IMR-90 (cell line): Measurements from ENCODE around the gene EEF1G. TPM values are rescaled to one million over a fixed set of nuclear protein-coding genes. Genes with fewer than 3 reads are reported as not detected.
A peak's percentile ranks its signal among the peaks of the same experiment; 100 is the strongest.

Source experiments
- ATAC-seq: fragments of 200-7000 bp; cut with Tn5 transposase; 2 replicates; pipeline ENCODE4 v1.9.1; 2020; ENCODE audit warnings: low read depth, mild to moderate bottlenecking, moderate library complexity
- BruUV-seq: library from RNA; stranded (reverse); fragments of 400-500 nt; replicated peaks from 2 replicates; lab custom pipeline; 2021; lab: Mats Ljungman, UMichigan
- CTCF ChIA-PET: fragments of 300-600 bp; formaldehyde crosslinking; extraction: SDS; loops from one replicate; lab custom pipeline; 2021; ENCODE audit warnings: antibody characterized with exemption; lab: Yijun Ruan, JAX
- POLR2A ChIA-PET: fragments of 300-600 bp; sonication (Branson Sonifier 250); formaldehyde crosslinking; loops from one replicate; lab custom pipeline; 2022; ENCODE audit warnings: antibody characterized with exemption; ENCODE audit not compliant: unreplicated experiment; lab: Charles Lee
- DNase-seq: peaks from one replicate; pipeline ENCODE4 v3.0.0; 2013
- H2AFZ ChIP-seq: replicated peaks from 2 replicates; pipeline ENCODE3; 2013; ENCODE audit warnings: low read length, mild to moderate bottlenecking; ENCODE audit not compliant: poor library complexity
- H2AK5ac ChIP-seq: 2 replicates; pipeline ENCODE4 v1.6.1; 2013; ENCODE audit warnings: low read depth, low read length, inconsistent platforms
- H2AK9ac ChIP-seq: replicated peaks from 2 replicates; pipeline ENCODE3; 2013; ENCODE audit warnings: mild to moderate bottlenecking, low read depth, low read length, moderate library complexity; ENCODE audit not compliant: poor library complexity
- H2BK120ac ChIP-seq: 2 replicates; pipeline ENCODE4 v1.6.1; 2013; ENCODE audit warnings: low read depth, low read length, inconsistent platforms
- H2BK15ac ChIP-seq: 3 replicates; pipeline ENCODE4 v1.6.1; 2013; ENCODE audit warnings: low read depth, low read length, inconsistent platforms
- H2BK20ac ChIP-seq: 2 replicates; pipeline ENCODE4 v1.6.1; 2013; ENCODE audit warnings: low read depth, mild to moderate bottlenecking, inconsistent platforms, low read length, moderate library complexity
- H2BK5ac ChIP-seq: 2 replicates; pipeline ENCODE4 v1.6.1; 2013; ENCODE audit warnings: mild to moderate bottlenecking, low read depth, low read length, inconsistent platforms; ENCODE audit not compliant: poor library complexity, severe bottlenecking
- H3K14ac ChIP-seq: replicated peaks from 2 replicates; pipeline ENCODE4 v1.6.1; 2013; ENCODE audit warnings: low read depth, low read length, inconsistent platforms
- H3K18ac ChIP-seq: 2 replicates; pipeline ENCODE4 v1.6.1; 2013; ENCODE audit warnings: low read depth, low read length, control low read depth
- H3K23ac ChIP-seq: 2 replicates; pipeline ENCODE4 v1.6.1; 2013; ENCODE audit warnings: low read depth, low read length, inconsistent platforms
- H3K27ac ChIP-seq: 2 replicates; pipeline ENCODE4 v1.5.1; 2013; ENCODE audit warnings: mild to moderate bottlenecking, control low read depth, low read length; ENCODE audit not compliant: insufficient read depth
- H3K27me3 ChIP-seq: 2 replicates; pipeline ENCODE4 v1.6.1; 2013; ENCODE audit warnings: low read length; ENCODE audit not compliant: control insufficient read depth, insufficient read depth
- H3K36me3 ChIP-seq: 2 replicates; pipeline ENCODE4 v1.6.1; 2013; ENCODE audit warnings: low read length, mixed read lengths; ENCODE audit not compliant: control insufficient read depth, insufficient read depth
- H3K4ac ChIP-seq: 2 replicates; pipeline ENCODE4 v1.6.1; 2013; ENCODE audit warnings: low read depth, low read length, inconsistent platforms
- H3K4me1 ChIP-seq: 2 replicates; pipeline ENCODE4 v1.6.1; 2013; ENCODE audit warnings: low read length, mixed read lengths; ENCODE audit not compliant: control insufficient read depth, insufficient read depth
- H3K4me2 ChIP-seq: 2 replicates; pipeline ENCODE4 v1.6.1; 2013; ENCODE audit warnings: low read depth, mild to moderate bottlenecking, control low read depth, low read length, moderate library complexity
- H3K4me3 ChIP-seq: 2 replicates; pipeline ENCODE4 v1.5.1; 2013; ENCODE audit warnings: low read depth, mild to moderate bottlenecking, control low read depth, low read length, moderate library complexity; ENCODE audit not compliant: insufficient read depth
- H3K56ac ChIP-seq: 2 replicates; pipeline ENCODE4 v1.6.1; 2013; ENCODE audit warnings: low read length, inconsistent platforms; ENCODE audit not compliant: insufficient read depth; ENCODE audit errors: extremely low read depth
- H3K79me1 ChIP-seq, 2 experiments: 2 replicates each; pipeline ENCODE4 v1.6.1; 2013; ENCODE audit warnings: low read length in 2 of 2, inconsistent platforms in 1 of 2, low read depth in 1 of 2
- H3K9ac ChIP-seq: 2 replicates; pipeline ENCODE4 v1.6.1; 2013; ENCODE audit warnings: low read depth, low read length, control low read depth
- H3K9me1 ChIP-seq: 2 replicates; pipeline ENCODE4 v1.6.1; 2013; ENCODE audit warnings: low read length, inconsistent platforms; ENCODE audit not compliant: insufficient read depth
- H3K9me3 ChIP-seq: 2 replicates; pipeline ENCODE4 v1.6.1; 2013; ENCODE audit warnings: low read length; ENCODE audit not compliant: control insufficient read depth, insufficient read depth
- H4K20me1 ChIP-seq: 2 replicates; pipeline ENCODE4 v1.6.1; 2013; ENCODE audit warnings: low read length, inconsistent platforms; ENCODE audit not compliant: insufficient read depth
- H4K5ac ChIP-seq: 2 replicates; pipeline ENCODE4 v1.6.1; 2013; ENCODE audit warnings: mild to moderate bottlenecking, low read depth, low read length, control low read depth
- H4K8ac ChIP-seq, 2 experiments: 2 replicates each; pipeline ENCODE4 v1.6.1; 2013; ENCODE audit warnings: low read depth in 2 of 2, low read length in 2 of 2, control low read depth in 1 of 2, inconsistent platforms in 1 of 2
- H4K91ac ChIP-seq: 2 replicates; pipeline ENCODE4 v1.6.1; 2013; ENCODE audit warnings: low read depth, low read length, inconsistent platforms; ENCODE audit not compliant: insufficient read depth
- BHLHE40 ChIP-seq: fragments of 150-350 bp; IDR thresholded peaks from 2 replicates; pipeline ENCODE4 v1.6.1; 2016; ENCODE audit warnings: mild to moderate bottlenecking, low read depth, low read length
- CHD1 ChIP-seq: IDR thresholded peaks from 2 replicates; pipeline ENCODE4 v1.6.1; 2012; ENCODE audit warnings: low read depth, low read length, improper control_type of control experiment
- CTCF ChIP-seq: conservative IDR thresholded peaks from 2 replicates; pipeline ENCODE4 v1.5.1; 2012; ENCODE audit warnings: mild to moderate bottlenecking, low read depth, low read length, improper control_type of control experiment
- MAFK ChIP-seq: IDR thresholded peaks from 2 replicates; pipeline ENCODE4 v1.6.1; 2012; ENCODE audit warnings: low read depth, low read length, improper control_type of control experiment
- MAZ ChIP-seq: IDR thresholded peaks from 2 replicates; pipeline ENCODE4 v1.6.1; 2012; ENCODE audit warnings: low read depth, mild to moderate bottlenecking, low read length, improper control_type of control experiment, moderate library complexity, borderline replicate concordance
- POLR2A ChIP-seq: IDR thresholded peaks from 2 replicates; pipeline ENCODE4 v1.6.1; 2012; ENCODE audit warnings: mild to moderate bottlenecking, low read depth, low read length
- RAD21 ChIP-seq: IDR thresholded peaks from 2 replicates; pipeline ENCODE4 v1.6.1; 2012; ENCODE audit warnings: low read length, improper control_type of control experiment
- SMC3 ChIP-seq: fragments of 150-350 bp; IDR thresholded peaks from 2 replicates; pipeline ENCODE4 v1.6.1; 2016; ENCODE audit warnings: low read depth, mild to moderate bottlenecking, antibody characterized with exemption, low read length, moderate library complexity
- WGBS, 2 experiments: methylation state at CpG; one replicate each; pipeline versions ENCODE4 v1.1.5 to v1.1.7; 2013; ENCODE audit warnings: missing lambda C conversion rate in 2 of 2; ENCODE audit not compliant: insufficient read length in 1 of 2; ENCODE audit errors: extremely low coverage in 2 of 2; 5-methylcytosine and 5-hydroxymethylcytosine counted together
- dilution Hi-C: fragments of 300-500 bp; cut with HindIII; formaldehyde crosslinking; loops from one replicate; pipeline ENCODE4 v1.14.3; 2018; ENCODE audit warnings: low sequenced_read_pairs; ENCODE audit not compliant: unreplicated experiment
- in situ Hi-C: fragments of 300-500 bp; cut with MboI; formaldehyde crosslinking; loops from 3 replicates; pipeline ENCODE4 v1.14.3; 2019; ENCODE audit warnings: low sequenced_read_pairs, inconsistent platforms, mixed read lengths
- intact Hi-C: fragments of 100-400 bp; cut with micrococcal nuclease; formaldehyde crosslinking; loops from 2 replicates; pipeline ENCODE4 v1.10.0; 2022
- polyA plus RNA-seq, 3 experiments: library from polyadenylated mRNA; depleted of rRNA; stranded (reverse); fragments of >200 nt; gene quantifications; 2 replicates each; pipeline ENCODE4 v1.2.3, GENCODE V29; 2012; ENCODE audit warnings: low replicate concordance in 1 of 3
- total RNA-seq: library from RNA; depleted of rRNA; stranded (reverse); fragments of >200 nt; gene quantifications from 2 replicates; pipeline ENCODE4 v1.2.3, GENCODE V29; 2012
- TF ChIP-seq, protein P1 (sequence below): fragments of 150-350 bp; IDR thresholded peaks from 2 replicates; pipeline ENCODE4 v1.6.1; 2016; ENCODE audit warnings: low read depth, mild to moderate bottlenecking, low read length, moderate library complexity, borderline replicate concordance
- TF ChIP-seq, protein P2 (sequence below): fragments of 150-350 bp; IDR thresholded peaks from 2 replicates; pipeline ENCODE4 v1.6.1; 2017; ENCODE audit warnings: mild to moderate bottlenecking, antibody characterized with exemption, low read length, low read depth

EEF1G gene
- total and polyA plus RNA-seq, 2 of the 4 experiments (the other 2 are of a cell fraction) = 1,684 to 1,857 TPM

- peaks cover 16 to 21% of the 10 kb centered on the region in 2 experiments for H3K79me1 ChIP-seq
- intact Hi-C loops = loop anchor here (5.0 kb wide), 1 partner anchor 250 kb away; no protein-coding TSS in a partner anchor
- peaks cover 10% of the 10 kb centered on the region for H3K4me1 ChIP-seq
- ATAC-seq (peak; percentile 90), DNase-seq (peak; percentile 63)
- H3K4me3 ChIP-seq = peak within 1 kb of the TSS; percentile 78
- dilution Hi-C loops = no loop called here
- peak within 1 kb of the TSS; percentile 91 for H2AK9ac ChIP-seq
- no TSS peak for BruUV-seq
- ChIA-PET POLR2A (no interaction called here), CTCF (interaction anchor here (0.6 to 1.9 kb wide), 6 partner anchors 9 to 53 kb away, joined by 3 to 4 read pairs (median 3); partner anchors contain the start of genes B3GAT3, C11orf98, CSKMT and TUT1)
- in situ Hi-C loops = no loop called here
- no peaks in the 10 kb centered on the region for H3K9me3 ChIP-seq
- peaks cover 35% of the 10 kb centered on the region for H3K36me3 ChIP-seq
- TF ChIP-seq POLR2A (no peak), MAFK (peak; percentile 33; the same call in 1 of the 2 replicates), CTCF (peak; percentile 99), BHLHE40 (no peak), MAZ (peak; percentile 70; the same call in 1 of the 2 replicates), CHD1 (no peak), RAD21 (peak; percentile 36; the same call in 1 of the 2 replicates), SMC3 (peak; percentile 37; the same call in 1 of the 2 replicates)
- TF ChIP-seq, protein P1, sequence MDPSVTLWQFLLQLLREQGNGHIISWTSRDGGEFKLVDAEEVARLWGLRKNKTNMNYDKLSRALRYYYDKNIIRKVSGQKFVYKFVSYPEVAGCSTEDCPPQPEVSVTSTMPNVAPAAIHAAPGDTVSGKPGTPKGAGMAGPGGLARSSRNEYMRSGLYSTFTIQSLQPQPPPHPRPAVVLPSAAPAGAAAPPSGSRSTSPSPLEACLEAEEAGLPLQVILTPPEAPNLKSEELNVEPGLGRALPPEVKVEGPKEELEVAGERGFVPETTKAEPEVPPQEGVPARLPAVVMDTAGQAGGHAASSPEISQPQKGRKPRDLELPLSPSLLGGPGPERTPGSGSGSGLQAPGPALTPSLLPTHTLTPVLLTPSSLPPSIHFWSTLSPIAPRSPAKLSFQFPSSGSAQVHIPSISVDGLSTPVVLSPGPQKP = no peak
- TF ChIP-seq, protein P2, sequence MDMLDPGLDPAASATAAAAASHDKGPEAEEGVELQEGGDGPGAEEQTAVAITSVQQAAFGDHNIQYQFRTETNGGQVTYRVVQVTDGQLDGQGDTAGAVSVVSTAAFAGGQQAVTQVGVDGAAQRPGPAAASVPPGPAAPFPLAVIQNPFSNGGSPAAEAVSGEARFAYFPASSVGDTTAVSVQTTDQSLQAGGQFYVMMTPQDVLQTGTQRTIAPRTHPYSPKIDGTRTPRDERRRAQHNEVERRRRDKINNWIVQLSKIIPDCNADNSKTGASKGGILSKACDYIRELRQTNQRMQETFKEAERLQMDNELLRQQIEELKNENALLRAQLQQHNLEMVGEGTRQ = no peak
- peak within 1 kb of the TSS; percentile 86 for H4K5ac ChIP-seq
- WGBS, 2 experiments = 4% methylated on average over 5 of the region's 91 CpGs; no CpG with 5 or more reads in 1 of the 2 experiments
- H4K91ac ChIP-seq = peak within 1 kb of the TSS; percentile 56
- peak within 1 kb of the TSS; percentile 54; the same call in 1 of the 2 replicates for H3K56ac ChIP-seq
- H2BK5ac ChIP-seq = peak within 1 kb of the TSS; percentile 66
- H3K23ac ChIP-seq = peak within 1 kb of the TSS; percentile 82
- peak within 1 kb of the TSS; percentile 91 for H3K18ac ChIP-seq
- no peak within 1 kb of the TSS for H2BK20ac ChIP-seq
- H3K27ac ChIP-seq = peak within 1 kb of the TSS; percentile 70
- peak within 1 kb of the TSS; percentile 83 for H2AK5ac ChIP-seq
- H3K4me2 ChIP-seq = peak within 1 kb of the TSS; percentile 98
- H3K27me3 ChIP-seq = no peaks in the 10 kb centered on the region
- H4K20me1 ChIP-seq = peaks cover 11% of the 10 kb centered on the region
- peak within 1 kb of the TSS; percentile 62 for H3K14ac ChIP-seq
- peak within 1 kb of the TSS; percentile 3; the same call in 1 of the 3 replicates for H2BK15ac ChIP-seq
- H3K9ac ChIP-seq = peak within 1 kb of the TSS; percentile 76
- H4K8ac ChIP-seq = peak within 1 kb of the TSS; percentile 4 to 88; a peak in 2 of 4 replicates
- peak within 1 kb of the TSS; percentile 21; the same call in 1 of the 2 replicates for H2BK120ac ChIP-seq
- peak within 1 kb of the TSS; percentile 92 for H2AFZ ChIP-seq
- peak within 1 kb of the TSS; percentile 79 for H3K4ac ChIP-seq
- H3K9me1 ChIP-seq = no peaks in the 10 kb centered on the region
Measured at GRCh38 chr11:62612366-62613290, 38.9 kb upstream of the EEF1G start, which contains the start of the genes EML3 and ROM1. EML3 (minus strand) TSS chr11:62612775; CDS start chr11:62612457, 318 bp downstream. ROM1 (plus strand) TSS chr11:62613257; CDS start chr11:62613282, 25 bp downstream.
